ENCODE results near the gene P2RY14. TPM values are rescaled to one million over a fixed set of nuclear protein-coding genes. Genes with fewer than 3 reads are reported as not detected.

P2RY14 gene
- total RNA-seq, 1 experiment from 2014 or later = not detected

GRCh38 chr3:151318991-151319390 is 40.6 kb upstream of the P2RY14 start:
- DNase-seq (ENCODE audit: low spot score) = no peak
- Mint-ChIP-seq H3K9me3 (no peaks in the 10 kb centered on the region; the same call in 1 of the 2 replicates), H3K4me3 (no peak overlapping the region), H3K27me3 (ENCODE audit: low read depth) (no peaks in the 10 kb centered on the region), H3K27ac (no peak overlapping the region), H3K4me1 (peaks cover 38% of the 10 kb centered on the region), H3K36me3 (no peaks in the 10 kb centered on the region)
- TF ChIP-seq CREB1 (CRISPR knock-in tag; IDR thresholded peaks at IDR 0.05) = no peak
- no peak for TF ChIP-seq MXD4 (CRISPR knock-in tag; IDR thresholded peaks at IDR 0.05; ENCODE audit: borderline replicate concordance)
- no peak for TF ChIP-seq TEAD1 (CRISPR knock-in tag; IDR thresholded peaks at IDR 0.05)
- TF ChIP-seq JUN (CRISPR knock-in tag; IDR thresholded peaks at IDR 0.05) = no peak
- no peak for TF ChIP-seq STAT6 (CRISPR knock-in tag; conservative IDR thresholded peaks at IDR 0.05; ENCODE audit: low read depth)
- TF ChIP-seq E2F4 (CRISPR knock-in tag; IDR thresholded peaks at IDR 0.05; ENCODE audit: borderline replicate concordance, low read depth) = no peak
- TF ChIP-seq IRF1 (CRISPR knock-in tag; IDR thresholded peaks at IDR 0.05) = no peak
- TF ChIP-seq SMAD4 (CRISPR knock-in tag; IDR thresholded peaks at IDR 0.05) = no peak
- TF ChIP-seq MAX (CRISPR knock-in tag; IDR thresholded peaks at IDR 0.05) = no peak
- TF ChIP-seq NR3C1 (CRISPR knock-in tag; conservative IDR thresholded peaks at IDR 0.05; ENCODE audit: low read depth) = no peak
- no peak for TF ChIP-seq PRDM15 (CRISPR knock-in tag; IDR thresholded peaks at IDR 0.05)
- no peak for TF ChIP-seq ZNF138 (CRISPR knock-in tag; conservative IDR thresholded peaks at IDR 0.05)
- TF ChIP-seq HMGXB4 (CRISPR knock-in tag; IDR thresholded peaks at IDR 0.05) = no peak
- TF ChIP-seq PRRX2 (CRISPR knock-in tag; IDR thresholded peaks at IDR 0.05) = no peak
- TF ChIP-seq JAZF1 (CRISPR knock-in tag; IDR thresholded peaks at IDR 0.05) = no peak
- TF ChIP-seq ZNF425 (CRISPR knock-in tag; conservative IDR thresholded peaks at IDR 0.05) = no peak
- no peak for TF ChIP-seq TP53 (CRISPR knock-in tag; IDR thresholded peaks at IDR 0.05)
- TF ChIP-seq E2F5 (CRISPR knock-in tag; IDR thresholded peaks at IDR 0.05) = no peak
- no peak for TF ChIP-seq ZNF281 (CRISPR knock-in tag; IDR thresholded peaks at IDR 0.05)
- no peak for TF ChIP-seq IRF2 (CRISPR knock-in tag; IDR thresholded peaks at IDR 0.05; ENCODE audit: borderline replicate concordance, low read depth)
- ATAC-seq = no peak
- ChIA-PET CTCF (interaction anchor here (0.9 to 1.2 kb wide), 2 partner anchors 9 to 518 kb away, joined by 3 to 5 read pairs; no protein-coding TSS in a partner anchor), POLR2A (no interaction called here)
